ENCODE results near the gene TGOLN2.
"Not testable (repeated sequence)": the region's sequence is repeated elsewhere in the genome, so short reads cannot be mapped to it uniquely, and the experiment has no call there.

Gene TGOLN2

DNA sequence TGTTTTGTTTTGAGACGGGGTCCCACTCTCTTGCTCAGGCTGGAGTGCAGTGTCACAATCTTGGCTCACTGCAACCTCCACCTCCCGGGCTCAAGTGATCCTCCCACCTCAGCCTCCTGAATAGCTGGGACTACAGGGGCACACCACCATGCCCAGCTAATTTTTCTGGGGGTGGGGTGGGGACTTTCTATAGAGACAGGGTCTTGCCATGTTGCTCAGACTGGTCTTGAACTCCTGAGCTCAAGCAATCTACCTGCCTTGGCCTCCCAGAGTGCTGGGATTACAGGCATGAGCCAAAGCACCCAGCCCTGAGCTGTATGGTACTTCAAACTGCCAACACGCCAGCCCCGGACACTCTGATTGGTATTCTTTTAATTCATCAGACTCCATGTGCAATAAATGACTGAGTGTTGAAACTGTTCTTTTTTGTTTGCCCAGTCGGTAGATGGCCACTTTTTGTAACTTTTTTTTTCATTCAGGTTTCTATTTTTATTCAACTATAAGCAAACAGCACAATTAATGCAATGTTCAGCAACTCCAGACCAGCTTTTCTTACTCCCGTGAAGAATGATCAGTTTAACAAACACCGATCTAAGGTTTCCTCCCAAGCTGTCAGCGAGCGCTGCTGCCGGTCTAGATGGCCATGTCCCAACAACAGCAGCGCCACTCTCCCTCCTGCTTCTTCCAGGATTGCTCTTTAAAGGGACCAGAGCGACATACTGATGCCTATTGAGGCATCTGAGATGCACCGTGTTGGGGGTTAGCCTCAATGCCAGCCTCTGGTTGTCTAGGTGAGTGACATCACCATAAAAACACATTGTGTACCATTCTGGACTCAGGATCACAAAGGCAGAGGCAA is 12.5 kb upstream of the TGOLN2 start:
- DNase-seq (ENCODE audit: low read depth), result no peak

- DNase-seq (ENCODE audit: low read depth), result no peak
These were observed 7.1 kb upstream of the TGOLN2 start for GRCh38 chr2:85334928-85335327.

GRCh38 chr2:85333877-85334276 is 6.1 kb upstream of the TGOLN2 start:
- DNase-seq (ENCODE audit: low read depth), result not testable (repeated sequence)

DNA sequence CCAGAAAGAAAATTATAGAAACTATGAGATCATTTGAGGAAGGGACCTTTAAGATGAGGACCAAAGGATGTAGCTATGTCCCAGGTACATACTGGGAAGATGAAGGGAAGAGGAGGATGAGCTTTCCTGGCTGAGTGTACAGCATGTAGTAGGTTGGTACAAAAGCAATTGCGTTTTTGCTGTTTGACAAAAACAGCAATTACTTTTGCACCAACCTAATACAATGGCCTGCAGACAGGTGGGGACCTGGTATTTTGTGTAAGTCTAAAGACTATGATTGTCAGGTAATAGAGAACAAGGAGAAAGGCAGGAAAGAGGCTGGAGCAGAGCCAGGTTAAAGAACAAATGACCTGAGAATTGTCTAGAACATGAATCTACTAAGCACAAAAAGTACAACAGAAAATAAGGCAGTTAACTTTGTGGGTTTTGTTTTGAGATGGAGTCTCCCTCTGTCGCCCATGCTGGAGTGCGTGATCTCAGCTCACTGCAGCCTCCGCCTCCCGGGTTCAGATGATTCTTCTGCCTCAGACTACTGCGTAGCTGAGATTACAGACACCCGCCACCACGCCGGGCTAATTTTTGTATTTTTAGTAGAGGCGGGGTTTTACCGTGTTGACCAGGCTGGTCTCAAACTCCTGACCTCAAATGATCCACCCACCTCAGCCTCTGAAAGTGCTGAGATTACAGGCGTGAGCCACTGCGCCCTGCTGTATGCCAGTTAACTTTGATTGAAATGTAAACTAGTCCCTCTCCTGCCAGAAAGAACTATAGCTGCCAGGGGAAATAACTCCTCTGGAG is 3.2 kb upstream of the TGOLN2 start:
- no peak for DNase-seq (ENCODE audit: low read depth)

GRCh38 chr2:85329701-85330100 is 1.9 kb upstream of the TGOLN2 start:
- DNase-seq (ENCODE audit: low read depth), result not testable (repeated sequence)

DNA sequence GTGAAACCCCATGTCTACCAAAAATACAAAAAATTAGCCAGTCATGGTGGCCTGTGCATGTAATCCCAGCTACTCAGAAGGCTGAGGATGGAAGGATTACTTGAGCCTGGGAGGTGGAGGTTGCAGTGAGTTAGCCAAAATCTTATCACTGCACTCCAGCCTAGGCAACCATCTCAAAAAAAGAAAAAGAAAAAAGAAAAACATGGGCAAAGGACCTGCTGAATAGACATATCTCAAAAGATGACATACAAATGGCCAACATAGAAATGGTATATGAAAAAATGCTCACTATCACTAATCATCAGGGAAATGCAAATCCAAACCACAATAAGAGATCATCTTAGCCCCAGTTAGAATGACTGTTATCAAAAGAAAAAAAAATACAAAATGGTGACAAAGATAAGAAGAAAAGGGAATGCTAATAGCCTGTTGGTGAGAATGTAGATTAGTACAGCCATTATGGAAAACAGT is 1.4 kb upstream of the TGOLN2 start:
- DNase-seq (ENCODE audit: low read depth), result no peak

DNA sequence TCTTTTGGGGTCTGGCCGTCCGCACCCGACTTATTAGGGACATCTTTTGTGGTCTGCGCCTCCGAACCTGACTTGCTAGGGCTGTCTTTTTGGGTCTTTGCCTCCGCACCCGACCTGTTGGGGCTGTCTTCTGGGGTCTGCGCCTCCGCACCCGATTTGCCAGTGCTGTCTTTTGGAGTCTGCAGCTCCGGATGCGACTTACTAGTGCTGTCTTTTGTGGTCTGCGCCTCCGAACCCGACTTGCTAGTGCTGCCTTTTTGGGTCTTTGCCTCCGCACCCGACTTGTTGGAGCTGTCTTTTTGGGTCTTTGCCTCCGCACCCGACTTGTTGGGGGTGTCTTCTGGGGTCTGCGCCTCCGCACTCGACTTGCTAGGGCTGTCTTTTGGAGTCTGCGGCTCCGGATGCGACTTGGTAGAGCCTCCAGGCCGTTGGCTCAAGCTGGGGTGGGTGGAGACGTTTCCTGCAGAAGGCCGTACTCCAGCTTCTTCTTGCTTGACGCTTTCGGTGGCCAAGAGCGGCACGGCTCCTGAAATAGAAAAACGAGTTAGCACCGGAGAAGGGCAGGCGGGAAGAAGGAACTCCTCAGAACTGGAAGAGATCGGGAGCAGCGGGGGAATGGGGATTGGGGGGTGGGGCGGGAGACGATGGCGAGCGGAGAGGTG is 498 bp downstream of the TGOLN2 start:
- DNase-seq (ENCODE audit: low read depth), result peak; percentile 30

DNA sequence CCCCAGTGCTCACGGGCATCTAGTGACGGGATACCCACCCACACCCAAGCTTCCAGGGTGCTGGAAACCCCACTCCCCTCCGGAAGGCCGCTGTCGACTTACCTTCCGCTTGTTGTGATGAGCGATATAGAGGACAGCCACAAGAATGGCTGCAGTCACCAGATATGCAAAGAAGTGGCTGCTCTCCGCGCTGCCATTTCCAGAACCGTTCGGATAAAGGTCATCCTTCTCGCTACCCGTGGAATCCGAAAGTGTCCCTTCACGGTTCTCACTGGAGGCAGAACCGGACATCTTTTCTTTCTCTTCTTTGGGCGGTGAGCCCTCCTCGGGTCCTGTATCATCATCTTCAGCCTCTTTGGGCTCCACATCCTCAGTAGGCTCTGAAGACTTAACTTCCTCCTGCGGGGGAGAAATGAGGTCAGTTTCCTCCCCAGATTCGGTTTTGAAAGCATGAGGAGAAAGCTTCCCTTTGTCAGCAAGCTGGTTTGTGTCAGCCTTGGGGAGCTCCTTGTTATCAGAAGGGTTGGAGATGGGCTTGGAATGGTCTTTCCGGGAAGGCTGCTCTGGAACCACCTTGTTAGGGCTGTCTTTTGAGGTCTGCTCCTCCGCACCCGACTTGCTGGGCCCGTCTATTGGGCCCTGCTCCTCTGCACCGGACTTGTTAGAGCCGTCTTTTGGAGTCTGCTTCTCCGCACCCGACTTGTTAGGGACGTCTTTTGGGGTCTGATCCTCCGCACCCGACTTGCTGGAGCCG is 1.2 kb downstream of the TGOLN2 start:
- peak; percentile 17 for DNase-seq (ENCODE audit: low read depth)

GRCh38 chr2:85325466-85325811 is 2.4 kb downstream of the TGOLN2 start:
- DNase-seq (ENCODE audit: low read depth), result no peak

DNA sequence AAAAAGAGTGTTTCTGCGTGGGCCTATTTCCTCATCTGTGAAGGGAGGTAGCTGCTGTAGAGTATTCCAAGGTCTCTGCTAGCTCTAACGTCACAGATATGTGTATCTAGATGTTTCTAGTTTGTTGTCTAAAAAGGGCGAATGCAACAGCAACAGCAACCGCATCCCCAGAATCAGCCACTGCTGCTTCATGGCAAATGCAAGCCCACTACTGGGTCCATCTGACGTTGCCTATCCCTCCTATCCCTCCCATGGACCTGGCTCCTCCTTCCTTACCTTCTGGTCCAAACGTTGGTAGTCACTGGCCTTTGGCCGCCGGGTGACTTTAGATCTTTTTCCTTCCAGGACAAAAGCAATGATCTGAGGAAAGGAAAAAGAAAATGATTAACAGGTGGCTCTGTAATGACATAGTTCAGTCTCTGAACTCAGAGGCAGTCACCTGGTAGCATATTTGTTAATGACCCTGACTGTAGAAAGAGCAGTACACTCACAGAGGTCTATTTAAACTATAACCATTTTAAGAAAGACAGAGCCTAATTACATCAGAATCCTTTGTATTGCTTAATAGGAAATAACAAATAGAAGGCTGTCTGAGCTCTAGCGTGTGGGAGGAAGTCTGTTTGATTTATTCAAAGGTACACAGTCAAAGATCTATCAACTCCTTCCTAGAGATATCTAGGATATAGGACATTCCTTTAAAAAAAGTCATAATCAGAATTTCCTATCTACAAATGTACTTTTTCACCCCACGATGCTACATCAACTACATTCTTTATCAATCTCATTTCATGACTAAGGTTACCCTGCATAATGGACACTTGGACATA is 2.9 kb downstream of the TGOLN2 start:
- DNase-seq (ENCODE audit: low read depth), result no peak

GRCh38 chr2:85323988-85324367 is 3.8 kb downstream of the TGOLN2 start:
- DNase-seq (ENCODE audit: low read depth), result not testable (repeated sequence)

DNA sequence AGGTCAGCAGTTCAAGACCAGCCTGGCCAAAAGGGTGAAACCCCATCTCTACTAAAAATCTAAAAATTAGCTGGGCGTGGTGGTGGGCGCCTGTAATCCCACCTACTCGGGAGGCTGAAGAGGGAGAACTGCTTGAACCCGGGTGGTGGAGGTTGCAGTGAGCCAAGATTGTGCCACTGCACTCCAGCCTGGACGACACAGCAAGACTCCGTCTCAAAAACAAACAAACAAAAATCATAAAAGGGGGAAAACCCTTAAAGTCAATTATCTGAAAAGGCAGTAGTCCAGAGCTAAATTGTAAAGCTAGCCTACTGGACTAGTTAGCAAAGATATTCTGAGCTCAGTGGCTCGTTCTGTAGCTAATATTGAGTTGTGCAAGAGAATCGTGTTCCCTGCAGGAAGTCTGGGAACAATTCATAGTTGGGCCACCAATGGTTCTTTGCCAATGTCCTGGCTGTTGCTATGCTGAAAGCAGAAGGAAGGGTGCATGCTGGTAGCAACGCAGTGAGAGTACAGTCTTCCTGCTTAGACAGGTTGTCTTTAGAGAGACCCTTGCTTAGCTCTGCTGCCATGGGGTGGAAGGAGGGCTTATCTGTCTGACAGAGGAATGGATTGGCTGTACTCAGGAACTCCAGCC is 4.3 kb downstream of the TGOLN2 start:
- no peak for DNase-seq (ENCODE audit: low read depth)

DNA sequence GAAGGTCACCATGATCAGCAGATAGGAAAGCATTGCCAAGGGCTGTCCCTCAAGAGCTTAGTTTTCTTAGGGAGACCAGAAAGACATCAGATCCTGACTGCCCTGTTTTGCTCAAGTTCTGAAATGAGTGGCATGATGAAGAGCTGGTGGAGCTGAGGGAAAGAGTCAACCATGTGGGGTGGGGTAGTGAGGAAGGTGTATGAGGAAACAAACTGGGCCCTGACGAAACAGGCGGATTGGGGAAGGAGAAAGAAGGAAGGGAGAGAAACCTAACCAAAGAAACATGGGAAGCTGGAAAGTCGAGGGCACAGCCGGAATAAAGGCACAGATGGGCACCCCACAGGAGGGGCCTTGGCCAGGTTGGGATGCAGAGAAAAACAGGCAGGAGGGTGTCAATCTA is 8.0 kb downstream of the TGOLN2 start:
- DNase-seq (ENCODE audit: low read depth), result no peak

GRCh38 chr2:85318222-85319074 is 9.3 kb downstream of the TGOLN2 start:
- DNase-seq (ENCODE audit: low read depth), result no peak

DNA sequence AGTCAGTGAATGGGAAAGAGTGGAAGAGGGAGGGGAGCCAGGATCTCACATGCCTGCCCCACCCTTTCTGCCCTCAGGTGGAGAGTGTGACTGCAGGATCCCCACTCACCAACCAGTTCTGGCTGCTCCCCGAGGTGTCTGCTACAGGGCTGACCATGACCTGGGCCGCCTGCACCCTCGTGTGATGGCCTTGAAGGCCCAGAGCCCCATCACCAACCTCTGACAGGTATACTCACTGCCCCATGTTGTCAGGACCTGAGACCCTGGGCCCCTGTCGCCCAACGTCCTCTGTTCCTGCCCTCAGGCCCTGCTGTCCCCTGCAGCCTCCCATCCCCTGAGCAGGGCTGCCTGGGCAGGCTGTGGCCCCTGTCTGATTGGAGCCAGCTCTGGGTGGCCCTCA is 11.9 kb downstream of the TGOLN2 start:
- DNase-seq (ENCODE audit: low read depth), result not testable (repeated sequence)

DNA sequence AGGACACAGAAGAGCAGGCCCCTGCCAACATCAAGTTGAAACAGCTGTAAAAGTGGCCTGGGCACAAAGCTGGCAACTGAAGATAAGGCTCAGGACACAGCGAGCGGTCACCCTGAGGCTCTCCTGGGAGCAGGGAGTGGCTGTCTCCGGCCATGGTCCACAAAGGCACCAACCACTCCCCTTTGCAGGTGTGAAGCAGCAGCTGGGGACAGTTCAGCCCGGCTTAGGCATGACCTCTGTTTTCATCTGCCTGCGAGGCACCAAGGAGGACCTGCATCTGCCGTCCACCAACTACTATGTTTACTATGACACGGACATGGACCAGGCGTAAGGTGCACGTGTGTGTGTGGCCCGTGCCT is 12.9 kb downstream of the TGOLN2 start:
- no peak for DNase-seq (ENCODE audit: low read depth)

DNA sequence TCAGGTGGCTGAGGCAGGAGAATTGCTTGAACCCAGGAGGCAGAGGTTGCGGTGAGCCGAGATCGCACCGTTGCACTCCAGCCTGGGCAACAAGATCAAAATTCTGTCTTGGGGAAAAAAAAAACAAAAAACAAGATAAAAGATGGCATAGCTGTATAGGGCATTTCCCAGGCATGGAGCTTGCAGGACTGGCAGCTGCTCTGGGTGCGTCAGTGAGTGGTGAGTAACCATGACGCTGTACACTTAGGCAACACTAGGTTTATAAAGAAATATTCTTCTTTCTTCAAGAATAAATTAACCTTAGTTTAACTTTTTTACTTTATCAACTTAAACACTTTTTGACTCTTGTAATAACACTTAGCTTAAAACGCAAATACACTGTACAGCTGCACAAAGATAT is 15.4 kb downstream of the TGOLN2 start:
- DNase-seq (ENCODE audit: low read depth), result no peak

GRCh38 chr2:85310330-85310729 is 17.5 kb downstream of the TGOLN2 start:
- DNase-seq (ENCODE audit: low read depth), result no peak

DNA sequence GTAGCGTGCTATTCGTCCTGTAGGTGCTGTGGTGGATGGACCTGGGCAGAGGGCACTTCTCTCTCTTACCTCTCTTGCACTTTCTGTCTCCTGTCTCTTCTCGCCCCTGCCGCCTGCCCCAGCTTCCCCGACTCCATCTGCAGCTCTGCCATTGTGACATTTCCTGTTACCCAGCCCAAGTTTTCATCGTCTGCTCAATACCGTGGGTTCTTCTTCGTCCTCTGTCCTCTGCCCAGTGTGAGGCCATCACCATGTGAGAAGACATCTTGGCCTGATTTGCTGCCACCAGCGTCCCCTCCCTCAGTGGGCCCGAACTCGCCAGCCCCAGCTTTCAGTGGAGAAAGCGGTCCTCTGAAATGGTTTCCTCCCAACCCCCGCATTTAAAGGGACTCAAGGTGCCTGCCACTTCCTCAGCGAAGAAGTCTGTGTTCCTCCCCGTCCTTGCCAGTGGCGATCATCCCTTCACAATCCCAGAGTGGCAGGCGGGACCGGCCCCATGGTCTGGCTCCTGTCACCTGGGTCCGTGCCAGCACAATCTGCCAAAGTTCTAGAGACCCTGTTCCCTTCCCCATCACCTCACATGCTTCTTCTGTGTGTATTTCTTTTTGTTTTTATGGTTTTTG is 18.0 kb downstream of the TGOLN2 start:
- no peak for DNase-seq (ENCODE audit: low read depth)

Data from activated gamma-delta T cell treated with anti-CD3 and anti-CD28 coated beads, Interleukin-2, amount 50 U/mL, for 16 hours (primary cell).